ENCODE data around the gene GPRC5A. TPM values are rescaled to one million over a fixed set of nuclear protein-coding genes. Genes with fewer than 3 reads are reported as not detected.
"Not testable (repeated sequence)": the region's sequence is repeated elsewhere in the genome, so short reads cannot be mapped to it uniquely, and the experiment has no call there.

The GPRC5A gene
- total RNA-seq (2021; fragmentation: NEBNext Ultra II Directional; extraction: Animal tissue kit (Norgen Biotek cat#: 25700)), result 100 to 1,000 TPM; 206 to 371 (median 280) TPM
- long read RNA-seq, full-length matches to known transcripts, result 123 of 152 reads
- long read RNA-seq, partial matches to known transcripts, result 10 of 152 reads
- long read RNA-seq, other reads (novel, unspliced or antisense), result 19 of 152 reads

GRCh38 chr12:12891080-12891880 lies at the start of gene GPRC5A:
Gene GPRC5A, plus strand, starts transcription at chr12:12891562. Its CDS starts 16,688 bp downstream, at chr12:12908250.
- Mint-ChIP-seq H3K9me3 (no peaks in the 10 kb centered on the region), H3K27me3 (ENCODE audit: insufficient read depth) (peaks cover 12% of the 10 kb centered on the region), H3K36me3 (ENCODE audit: low read depth) (peaks cover 49% of the 10 kb centered on the region), H3K27ac (peak within 1 kb of the TSS; percentile 97), H3K4me1 (ENCODE audit: low read depth) (peaks cover 70% of the 10 kb centered on the region), H3K4me3 (peak within 1 kb of the TSS; percentile 94)
- peak; percentile 97 for DNase-seq
- no peak; the same call in 1 of the 2 replicates for TF ChIP-seq CTCF (IDR thresholded peaks at IDR 0.05)

GRCh38 chr12:12845794-12846243 lies 45.5 kb upstream of the GPRC5A start:
- peaks cover 42% of the 10 kb centered on the region for H3K36me3 Mint-ChIP-seq (ENCODE audit: low read depth)
- H3K4me3 Mint-ChIP-seq, result no peak overlapping the region
- no peak for TF ChIP-seq CTCF (IDR thresholded peaks at IDR 0.05)
- H3K9me3 Mint-ChIP-seq, result no peaks in the 10 kb centered on the region; the same call in 1 of the 2 replicates
- H3K4me1 Mint-ChIP-seq (ENCODE audit: low read depth), result peaks cover 30% of the 10 kb centered on the region
- H3K27me3 Mint-ChIP-seq (ENCODE audit: insufficient read depth), result peaks cover 2% of the 10 kb centered on the region
- DNase-seq, result no peak
- H3K27ac Mint-ChIP-seq, result no peak overlapping the region

GRCh38 chr12:12846780-12847179 lies 44.6 kb upstream of the GPRC5A start:
- H3K36me3 Mint-ChIP-seq (ENCODE audit: low read depth), result peaks cover 51% of the 10 kb centered on the region

GRCh38 chr12:12853435-12853834 lies 37.9 kb upstream of the GPRC5A start:
- DNase-seq, result no peak
- TF ChIP-seq CTCF (IDR thresholded peaks at IDR 0.05), result no peak
- no peak overlapping the region for H3K27ac Mint-ChIP-seq

More at GRCh38 chr12:12846780-12847179, 44.6 kb upstream of the GPRC5A start:
- peaks cover 28% of the 10 kb centered on the region for H3K4me1 Mint-ChIP-seq (ENCODE audit: low read depth)
- H3K4me3 Mint-ChIP-seq; H3K27me3 Mint-ChIP-seq (ENCODE audit: insufficient read depth); H3K27ac Mint-ChIP-seq; H3K9me3 Mint-ChIP-seq; DNase-seq: not testable (repeated sequence)

GRCh38 chr12:12859690-12860089 lies 31.7 kb upstream of the GPRC5A start:
- Mint-ChIP-seq H3K27ac (no peak overlapping the region), H3K4me1 (ENCODE audit: low read depth) (peaks cover 14% of the 10 kb centered on the region), H3K36me3 (ENCODE audit: low read depth) (peaks cover 53% of the 10 kb centered on the region), H3K4me3 (no peak overlapping the region), H3K9me3 (no peaks in the 10 kb centered on the region), H3K27me3 (ENCODE audit: insufficient read depth) (no peaks in the 10 kb centered on the region)
- DNase-seq, result peak; percentile 56
- no peak for TF ChIP-seq CTCF (IDR thresholded peaks at IDR 0.05)

More at GRCh38 chr12:12853435-12853834, 37.9 kb upstream of the GPRC5A start:
- peaks cover 2% of the 10 kb centered on the region for H3K27me3 Mint-ChIP-seq (ENCODE audit: insufficient read depth)
- no peaks in the 10 kb centered on the region; the same call in 1 of the 2 replicates for H3K9me3 Mint-ChIP-seq
- no peak overlapping the region for H3K4me3 Mint-ChIP-seq
- H3K36me3 Mint-ChIP-seq (ENCODE audit: low read depth), result peaks cover 48% of the 10 kb centered on the region
- H3K4me1 Mint-ChIP-seq (ENCODE audit: low read depth), result no peaks in the 10 kb centered on the region

GRCh38 chr12:12864243-12864642 lies 27.1 kb upstream of the GPRC5A start:
- Mint-ChIP-seq H3K4me1 (ENCODE audit: low read depth) (peaks cover 28% of the 10 kb centered on the region), H3K4me3 (no peak overlapping the region), H3K27ac (no peak overlapping the region), H3K9me3 (no peaks in the 10 kb centered on the region), H3K36me3 (ENCODE audit: low read depth) (peaks cover 54% of the 10 kb centered on the region), H3K27me3 (ENCODE audit: insufficient read depth) (peaks cover 1% of the 10 kb centered on the region; the same call in 1 of the 2 replicates)
- no peak for DNase-seq
- no peak for TF ChIP-seq CTCF (IDR thresholded peaks at IDR 0.05)
